GM18873 (cell line): ENCODE data around the gene IL17B.

ENCODE experiments used
- ATAC-seq: cut with Tn5 transposase; IDR thresholded peaks from one replicate; pipeline ENCODE4 v1.9.1; 2021; ENCODE audit warnings: mild to moderate bottlenecking, moderate library complexity, moderate number of reproducible peaks; ENCODE audit not compliant: unreplicated experiment, low FRiP score

IL17B gene

DNA sequence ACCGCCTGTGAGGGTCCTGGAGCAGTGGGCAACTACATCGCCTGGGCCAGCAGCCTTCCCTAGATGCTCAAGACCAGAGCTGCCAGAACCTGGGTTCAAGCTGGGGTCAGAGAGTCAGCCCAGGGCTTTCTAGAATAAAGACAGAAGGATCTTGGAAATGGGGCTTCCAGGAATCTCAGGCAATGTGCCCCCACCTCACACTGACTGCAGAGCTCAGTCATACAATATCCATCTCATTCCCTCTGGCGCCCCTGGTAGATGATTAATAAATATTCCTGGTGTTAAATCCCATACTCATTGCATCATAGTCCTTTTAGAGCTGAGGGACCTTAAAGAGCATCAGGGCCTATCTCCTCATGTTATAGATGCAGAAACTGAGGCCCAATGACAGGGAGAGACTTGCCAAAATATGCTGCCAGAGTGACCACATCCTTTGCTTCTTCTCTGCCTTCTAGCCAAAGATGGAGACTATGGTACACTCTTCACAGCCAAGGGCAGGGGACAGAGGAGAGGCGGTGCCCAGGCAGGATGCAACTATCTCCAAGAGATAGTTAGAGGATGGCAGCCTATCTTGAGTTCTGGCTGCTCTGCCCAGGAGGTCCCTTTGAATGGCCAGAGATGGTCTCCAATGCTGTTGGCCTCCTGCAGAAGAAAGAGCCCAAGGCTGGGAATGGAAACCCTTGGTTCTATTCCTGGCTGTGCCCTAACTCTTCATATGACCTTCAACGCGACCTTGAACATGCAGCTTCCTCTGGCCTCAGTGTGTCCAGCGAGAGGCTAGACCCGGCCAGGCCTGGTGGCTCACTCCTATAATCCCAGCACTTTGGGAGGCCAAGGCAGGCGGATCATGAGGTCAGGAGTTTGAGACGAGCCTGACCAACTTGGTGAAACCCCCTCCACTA is 36.2 kb upstream of the IL17B start:
- ATAC-seq: no peak

DNA sequence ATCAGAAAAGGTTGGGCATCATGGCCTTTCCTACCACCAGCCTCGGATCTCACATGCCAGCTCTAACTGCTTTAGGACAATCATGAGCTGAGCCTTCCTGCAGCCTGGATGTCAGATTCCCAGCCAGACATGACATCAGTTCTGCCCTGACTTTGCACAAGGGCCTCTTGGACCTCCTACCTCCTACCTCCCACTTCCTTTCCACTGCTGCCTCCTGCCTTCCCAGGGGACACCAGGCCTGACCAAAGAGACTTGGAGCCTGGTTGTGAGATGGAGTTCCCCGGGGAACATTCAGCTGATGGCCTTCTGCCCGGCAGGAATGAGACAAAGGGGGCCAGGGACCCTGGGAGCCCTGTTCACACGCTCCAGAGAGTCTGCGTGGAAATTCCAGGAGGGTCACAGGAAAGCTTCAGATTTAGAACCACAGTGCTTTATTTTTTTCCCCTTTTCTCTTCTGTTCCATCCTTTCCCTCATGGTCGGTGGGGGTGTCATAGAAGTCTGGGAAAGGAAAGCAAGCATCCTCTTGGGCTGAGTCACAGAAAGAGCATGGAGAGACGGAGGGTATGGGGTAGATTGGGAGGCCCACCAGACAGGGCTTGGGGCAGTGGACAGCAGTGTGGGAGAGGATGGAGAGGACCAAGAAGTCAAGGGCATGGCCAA is 35.4 kb upstream of the IL17B start:
- no peak for ATAC-seq

DNA sequence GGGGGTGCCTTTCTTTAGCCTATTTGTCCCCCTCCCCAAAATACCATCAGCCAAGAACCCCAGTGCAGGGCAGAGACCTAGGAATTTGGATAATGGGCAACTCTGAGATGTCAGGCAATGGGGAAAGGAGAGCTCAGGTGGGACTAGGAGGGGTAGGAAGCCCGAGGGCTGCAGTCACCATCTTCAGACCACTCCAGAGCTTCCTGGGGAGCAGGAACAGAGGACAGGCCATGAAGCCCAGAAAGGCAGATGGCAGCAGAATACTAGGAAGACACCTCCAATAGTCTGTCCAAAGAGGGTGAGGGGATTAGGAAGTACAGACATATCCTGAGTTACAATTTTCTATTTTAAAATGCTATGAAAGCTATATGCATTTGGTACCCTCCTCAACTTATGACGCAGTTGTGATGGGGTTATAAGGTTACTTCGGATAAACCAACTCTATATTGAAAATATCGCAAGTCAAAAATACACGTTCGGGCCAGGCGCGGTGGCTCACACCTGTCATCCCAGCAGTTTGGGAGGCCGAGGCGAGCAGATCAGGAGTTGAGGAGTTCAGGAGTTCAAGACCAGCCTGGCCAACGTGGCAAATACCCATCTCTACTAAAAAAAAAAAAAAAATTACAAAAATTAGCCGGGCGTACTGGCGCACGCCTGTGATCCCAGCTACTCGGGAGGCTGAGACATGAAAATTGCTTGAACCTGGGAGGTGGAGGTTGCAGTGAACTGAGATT is 34.6 kb upstream of the IL17B start:
- no peak for ATAC-seq

DNA sequence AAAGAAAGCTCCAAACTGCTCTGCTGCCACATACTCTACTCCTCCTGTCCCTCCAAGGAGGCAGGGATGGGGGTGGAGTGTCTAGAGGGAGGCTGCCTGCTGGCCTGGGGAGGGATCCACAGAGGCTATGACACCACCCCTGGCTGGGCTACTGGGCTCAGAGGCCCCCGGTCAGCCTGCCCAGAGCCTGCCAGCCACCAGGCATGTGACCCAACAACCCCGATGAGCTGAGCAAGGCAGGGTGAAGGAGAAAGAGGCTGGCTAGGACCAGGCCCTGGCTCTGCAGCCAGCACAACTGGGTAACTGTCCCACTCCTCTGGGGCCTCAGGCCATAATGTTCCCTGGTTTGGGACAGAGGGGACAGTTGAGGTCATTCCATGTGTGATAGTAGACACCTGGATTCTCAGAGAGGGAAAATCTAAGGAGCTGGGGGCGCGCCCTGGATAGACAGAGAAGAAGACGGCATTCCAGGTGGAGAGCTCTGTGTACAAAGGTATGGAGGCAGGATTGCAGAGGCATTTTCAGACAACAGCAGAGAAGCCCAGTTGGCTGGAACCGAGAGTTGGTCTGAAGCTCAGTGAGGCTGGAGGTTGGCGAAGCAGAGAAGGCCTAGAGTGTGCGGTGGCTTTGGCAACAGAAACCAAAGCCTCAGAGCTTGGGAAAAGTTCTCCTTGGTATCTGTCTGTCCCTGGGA is 33.8 kb upstream of the IL17B start:
- no peak for ATAC-seq

DNA sequence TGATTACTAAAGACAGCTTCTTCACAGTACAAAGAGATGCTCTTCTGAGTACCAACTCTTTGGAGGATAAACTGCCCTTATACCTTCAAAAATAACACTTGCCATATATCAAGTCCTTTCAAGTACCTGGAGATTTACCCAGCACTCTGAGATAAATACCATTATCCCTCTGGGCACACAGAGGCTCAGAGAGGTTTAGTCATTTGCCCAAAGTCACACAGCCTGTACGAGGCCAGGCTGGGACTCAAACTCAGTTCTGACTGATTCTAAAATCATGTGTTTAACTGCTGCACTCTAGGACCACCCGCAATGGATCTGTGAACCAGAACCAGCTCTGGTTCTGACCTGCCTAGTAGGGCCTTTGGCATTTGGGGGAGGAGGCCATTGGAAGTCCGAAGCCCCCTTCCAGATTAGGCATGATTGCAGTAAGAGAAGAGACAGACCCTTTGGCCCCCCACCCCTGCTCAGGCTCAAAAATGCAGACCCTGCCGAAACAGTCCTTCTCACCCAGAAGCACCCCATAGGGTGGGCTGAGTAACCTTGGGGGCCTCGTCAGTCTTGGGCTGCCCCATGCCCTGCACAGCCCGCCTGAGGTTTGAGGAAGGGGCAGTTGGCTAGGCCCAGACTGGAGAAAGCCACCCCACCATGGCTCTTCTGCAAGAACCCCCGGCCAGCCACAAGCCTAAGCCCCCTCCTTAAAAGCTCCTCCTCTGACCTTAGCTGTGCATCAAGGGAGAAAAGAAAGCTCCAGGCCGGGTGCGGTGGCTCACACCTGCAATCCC is 32.8 kb upstream of the IL17B start:
- no peak for ATAC-seq

DNA sequence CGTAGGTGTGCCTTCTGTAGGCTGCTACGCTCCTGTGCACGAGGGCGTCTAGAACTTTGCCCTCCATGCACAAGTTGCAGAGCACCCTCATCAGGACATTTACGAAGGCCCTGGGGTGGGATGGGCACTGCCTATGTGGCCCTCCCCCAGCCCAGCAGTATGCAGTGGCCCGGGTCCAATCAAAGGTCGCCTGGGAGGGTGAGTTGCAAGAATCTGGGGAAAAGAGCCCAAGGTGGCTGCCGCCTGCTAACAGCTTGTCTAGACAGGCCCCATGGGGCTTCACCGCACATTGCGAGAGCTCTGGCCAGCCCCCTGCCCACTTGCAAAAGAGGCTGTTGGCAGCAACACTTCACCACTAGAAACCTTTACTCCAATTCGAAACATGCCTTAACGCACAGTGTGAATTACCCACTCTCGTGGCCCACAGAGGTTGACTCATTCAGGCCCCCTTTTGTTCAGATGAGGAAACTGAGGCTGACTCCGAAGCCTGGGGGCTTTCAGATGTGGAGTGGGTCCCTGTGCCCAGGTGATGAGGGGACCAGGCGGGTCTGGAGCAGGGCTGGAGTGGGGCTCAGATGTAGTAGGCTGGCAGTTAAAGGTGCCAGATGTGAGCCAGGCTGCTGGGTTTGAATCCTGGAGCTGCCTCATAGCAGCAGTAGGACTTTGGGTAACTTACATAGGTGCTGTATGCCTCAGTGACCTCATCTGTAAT is 31.8 kb upstream of the IL17B start:
- ATAC-seq: no peak

DNA sequence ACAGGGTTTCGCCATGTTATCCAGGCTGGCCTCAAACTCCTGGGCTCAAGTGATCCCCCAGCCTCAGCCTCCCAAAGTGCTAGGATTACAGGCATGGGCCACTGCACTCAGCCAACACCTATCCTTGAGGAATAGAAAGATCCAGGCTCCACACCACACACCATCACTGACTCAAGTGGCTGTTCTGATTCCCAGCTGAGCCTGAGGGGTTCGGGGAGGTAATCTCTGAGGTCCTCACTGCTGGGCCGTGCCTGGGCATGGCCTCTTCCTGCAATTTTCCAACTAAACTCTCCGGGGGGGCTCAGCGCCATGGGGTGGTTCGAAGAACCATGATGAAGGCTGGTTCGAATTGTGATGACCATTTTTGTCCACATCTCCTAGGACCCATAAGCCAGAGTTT is 31.0 kb upstream of the IL17B start:
- no peak for ATAC-seq

DNA sequence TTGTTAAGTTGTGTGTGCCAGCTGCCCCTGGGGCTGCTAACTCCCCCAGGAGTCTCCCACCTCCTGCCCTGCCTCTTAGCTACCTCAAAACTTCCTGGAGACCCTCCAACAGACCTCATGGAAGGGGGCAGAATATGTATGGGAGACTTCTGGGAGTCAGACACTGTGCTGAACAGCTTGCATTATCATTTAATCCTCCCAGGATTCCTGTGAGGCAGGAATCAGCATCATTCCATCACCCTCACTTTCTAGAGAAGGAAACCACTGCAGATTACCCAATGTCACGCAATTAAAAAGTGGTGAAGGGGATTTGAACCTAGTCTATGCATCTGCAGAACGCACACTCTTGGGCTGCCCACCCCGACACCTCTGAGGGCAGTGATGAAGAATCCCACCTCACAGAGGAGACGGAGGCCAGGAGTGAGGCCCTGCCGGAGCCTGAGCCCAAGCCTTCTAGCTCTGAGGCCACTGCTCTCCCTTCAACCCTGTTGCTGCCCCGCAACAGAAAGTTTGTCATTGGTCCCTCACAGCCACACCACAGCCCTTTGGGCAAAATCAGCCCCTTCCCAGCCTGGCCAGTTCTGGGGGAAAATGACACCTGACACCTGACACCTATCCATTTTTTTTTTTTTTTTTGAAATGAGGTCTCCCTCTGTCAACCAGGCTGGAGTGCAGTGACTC is 30.3 kb upstream of the IL17B start:
- no peak for ATAC-seq

DNA sequence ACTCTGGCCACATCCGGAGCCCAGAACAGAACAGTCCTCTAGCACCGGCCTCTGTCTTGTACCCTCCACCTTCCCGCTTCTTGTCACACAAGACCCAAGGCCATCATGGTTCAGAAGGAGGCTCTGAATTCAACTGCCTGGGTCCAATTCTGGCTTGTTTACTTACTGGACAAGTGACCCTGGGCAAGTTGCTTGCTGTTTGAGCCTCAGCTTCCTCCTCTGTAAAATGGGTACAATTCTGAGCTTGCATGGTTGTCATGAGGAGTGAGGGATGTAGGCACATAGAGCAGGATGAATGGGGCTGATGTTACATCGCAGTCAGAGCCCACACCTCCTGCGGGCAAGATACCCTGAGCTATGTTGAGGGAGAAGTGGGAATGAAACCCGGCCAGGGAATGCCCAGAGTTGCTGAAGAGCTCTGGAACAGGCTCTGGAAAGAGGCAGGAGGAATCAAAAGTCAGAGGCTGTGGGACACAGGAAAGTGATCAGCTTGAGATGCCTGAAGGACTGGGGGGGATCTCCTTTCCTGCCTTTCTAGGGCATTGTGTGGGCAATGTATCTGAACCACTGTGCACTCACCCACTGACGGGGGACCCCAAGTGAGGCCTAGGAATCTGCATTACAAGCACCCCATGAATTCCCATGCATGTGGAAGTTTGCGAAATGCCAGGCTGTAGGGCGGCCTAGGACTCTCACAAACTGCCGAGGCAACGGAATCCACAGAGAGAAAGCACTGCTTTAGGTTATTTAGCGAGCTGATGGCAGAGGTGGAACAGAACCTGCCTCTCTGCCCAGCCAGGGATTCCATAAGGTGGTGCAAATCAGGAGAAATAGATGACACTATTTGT is 29.4 kb upstream of the IL17B start:
- no peak for ATAC-seq

DNA sequence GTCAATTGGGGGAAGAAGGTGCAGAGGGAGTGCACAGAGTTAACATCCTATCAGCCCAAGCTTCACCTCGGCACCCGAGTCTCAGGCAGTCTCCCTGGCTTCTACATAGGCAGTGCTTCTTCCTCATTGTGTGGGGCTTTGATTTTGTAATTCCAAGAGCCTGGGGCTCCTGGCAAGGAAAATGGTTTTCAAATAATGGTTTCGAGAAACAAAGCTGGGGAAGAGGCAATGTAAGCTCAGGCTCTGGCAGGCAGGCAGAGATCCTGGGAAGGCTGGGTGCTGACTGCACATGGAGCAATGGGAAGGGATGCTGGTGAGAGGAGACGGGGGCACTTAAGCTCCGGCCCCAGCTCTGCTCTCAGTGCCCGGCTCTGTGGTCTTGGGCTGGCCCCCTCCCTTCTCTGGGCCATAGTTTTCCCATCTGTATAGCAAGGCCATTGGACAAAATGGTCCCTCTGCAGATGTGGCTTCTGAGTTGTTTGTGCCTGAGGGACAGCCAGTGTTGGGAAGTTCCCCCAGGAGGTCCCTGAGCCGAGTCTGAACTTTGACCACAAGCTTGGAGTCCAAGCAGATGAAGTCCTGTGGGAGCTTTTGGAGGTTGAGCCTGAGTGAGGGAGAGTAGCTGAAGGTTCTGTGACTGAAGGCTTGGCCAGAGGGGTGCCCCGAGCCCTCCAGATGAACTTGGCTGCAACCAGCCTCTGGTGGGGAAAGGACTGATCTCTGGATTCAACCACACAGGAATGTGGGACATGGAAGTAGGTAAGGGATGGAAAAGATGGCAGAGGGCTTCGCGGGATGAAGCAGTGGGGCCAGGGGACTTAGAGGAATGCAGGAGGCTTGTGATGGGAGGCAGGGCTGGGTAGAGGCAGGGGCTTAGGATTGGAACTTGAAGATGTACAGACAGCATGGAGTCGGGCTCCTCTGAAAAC is 28.5 kb upstream of the IL17B start:
- no peak for ATAC-seq

DNA sequence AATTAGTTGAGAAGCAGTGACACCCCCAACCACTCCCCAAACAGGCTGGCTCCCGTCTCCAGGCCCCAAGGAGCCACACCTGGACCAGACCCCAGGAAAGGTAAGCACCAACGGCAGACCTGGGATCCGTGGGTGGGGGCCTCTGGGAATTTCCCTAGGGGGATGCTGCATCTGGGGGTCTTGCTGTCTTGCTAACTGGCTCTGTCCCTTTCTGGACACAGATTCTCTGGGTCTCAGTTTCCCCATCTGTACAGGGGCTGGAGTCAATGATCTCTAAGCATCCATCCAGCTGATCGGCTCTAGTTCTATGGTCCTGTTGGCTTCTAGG is 27.9 kb upstream of the IL17B start:
- ATAC-seq: no peak

DNA sequence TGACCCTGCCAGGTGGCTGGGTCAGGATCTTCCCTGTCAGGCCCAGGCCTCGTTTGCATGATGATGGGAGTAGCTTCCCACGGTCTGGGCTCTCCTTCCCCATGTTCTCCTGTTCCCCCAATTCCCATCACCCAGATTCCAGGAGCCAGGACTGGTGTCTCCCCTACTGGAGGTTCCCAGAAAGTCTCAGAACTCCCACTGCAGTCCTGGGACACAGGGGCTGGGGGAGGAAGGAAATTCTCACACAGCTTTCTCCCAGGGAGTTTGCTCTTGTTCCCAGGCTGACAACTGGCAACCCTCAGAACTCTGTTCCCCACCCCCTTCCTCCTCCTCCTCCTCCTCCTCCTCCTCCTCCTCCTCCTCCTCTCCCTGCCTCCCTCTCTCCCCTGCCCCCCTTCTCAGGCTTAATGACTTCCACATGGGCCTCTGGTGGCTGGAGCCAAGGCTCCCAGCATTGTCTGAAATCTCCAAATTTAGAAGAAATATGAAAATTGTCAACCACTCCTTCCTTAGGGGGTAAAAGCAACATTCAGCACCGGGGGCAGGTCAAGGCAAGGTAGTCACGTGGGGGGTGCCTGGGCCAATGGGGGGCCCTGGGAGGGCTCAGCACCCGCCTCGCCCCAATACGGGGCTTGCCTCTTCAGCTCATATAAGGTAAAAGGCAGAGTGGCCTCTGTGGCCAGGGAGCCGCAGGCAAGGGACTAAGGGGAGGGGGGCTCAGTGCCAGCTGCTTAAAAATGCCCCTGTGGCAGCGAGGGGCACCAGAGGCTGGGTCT is 27.3 kb upstream of the IL17B start:
- no peak for ATAC-seq

DNA sequence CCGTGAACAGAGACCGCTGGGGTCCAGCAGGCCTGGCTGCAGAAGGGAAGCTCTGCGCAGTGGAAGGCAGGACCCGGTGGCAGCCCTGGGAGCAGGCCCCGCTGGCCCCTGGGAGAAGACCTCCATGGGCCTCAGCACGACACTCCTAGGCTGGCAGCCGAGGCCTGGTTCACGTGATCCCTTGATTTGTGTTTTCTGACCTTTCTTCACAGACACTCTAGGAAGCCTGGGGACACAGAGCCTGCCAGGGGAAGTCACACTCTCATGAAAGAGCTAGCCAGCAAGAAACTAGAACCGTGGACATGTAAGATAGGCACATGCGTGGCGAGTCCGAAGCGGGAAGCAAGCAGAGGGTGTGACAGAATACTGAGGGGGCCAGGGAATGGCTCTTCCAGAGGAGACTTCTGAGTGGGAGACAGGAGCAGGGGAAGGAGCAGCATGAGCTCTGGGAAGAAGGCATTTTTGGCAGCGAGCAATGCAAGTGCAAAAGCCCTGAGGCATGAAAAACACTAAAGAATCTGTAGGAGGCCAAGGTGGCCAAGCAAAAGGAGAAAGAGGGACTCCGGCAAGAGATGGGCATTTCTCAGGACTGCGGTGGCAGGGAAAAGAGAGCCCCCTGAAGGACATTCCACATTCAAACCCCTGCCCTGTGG is 26.6 kb upstream of the IL17B start:
- ATAC-seq: no peak

DNA sequence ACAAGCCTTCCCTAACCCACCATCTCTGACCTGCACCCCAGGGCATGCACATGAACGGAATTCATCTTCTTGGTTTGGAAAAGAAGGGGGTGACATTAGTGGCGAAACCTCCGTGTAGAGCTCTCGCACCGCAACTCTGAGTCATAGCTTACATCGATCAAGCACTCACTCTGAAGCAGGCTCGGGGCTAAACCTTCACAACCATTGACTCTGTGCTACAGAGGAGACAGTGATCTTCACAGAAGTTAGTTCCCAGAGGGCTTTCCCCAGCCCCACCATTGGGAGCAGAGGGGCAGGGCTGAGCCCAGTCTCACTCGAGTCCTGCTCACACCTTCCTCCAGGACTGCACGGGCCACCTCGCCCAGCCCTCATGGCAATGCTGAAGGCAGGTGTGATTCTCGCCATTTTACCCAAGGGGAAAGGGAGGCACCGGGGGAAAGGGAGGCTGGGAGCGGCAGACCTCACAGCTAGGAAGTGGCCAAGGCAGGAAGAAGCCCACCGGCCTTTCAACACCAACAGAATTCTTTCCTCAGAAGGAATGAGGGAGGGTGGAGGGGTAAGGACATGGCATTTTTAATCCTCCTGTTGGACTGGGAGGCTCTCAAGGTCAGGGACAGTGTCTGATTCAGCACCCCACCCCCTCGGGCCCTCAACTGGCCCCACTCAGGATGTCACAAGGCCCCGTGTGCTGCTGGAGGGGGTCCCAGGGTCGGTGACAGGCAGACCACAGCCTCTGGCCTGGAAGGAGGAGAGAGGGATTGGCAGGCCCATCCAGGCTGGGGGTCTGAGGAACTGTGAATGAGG is 25.9 kb upstream of the IL17B start:
- ATAC-seq: no peak
